Measurements from ENCODE around the gene CD164L2. TPM values are rescaled to one million over a fixed set of nuclear protein-coding genes. Genes with fewer than 3 reads are reported as not detected.
"Not testable (repeated sequence)": the region's sequence is repeated elsewhere in the genome, so short reads cannot be mapped to it uniquely, and the experiment has no call there.

CD164L2 gene
- total RNA-seq, 5 donors from 2014 or later (not counting 1 experiment from before 2014, with no cell fraction given), result not detected

DNA sequence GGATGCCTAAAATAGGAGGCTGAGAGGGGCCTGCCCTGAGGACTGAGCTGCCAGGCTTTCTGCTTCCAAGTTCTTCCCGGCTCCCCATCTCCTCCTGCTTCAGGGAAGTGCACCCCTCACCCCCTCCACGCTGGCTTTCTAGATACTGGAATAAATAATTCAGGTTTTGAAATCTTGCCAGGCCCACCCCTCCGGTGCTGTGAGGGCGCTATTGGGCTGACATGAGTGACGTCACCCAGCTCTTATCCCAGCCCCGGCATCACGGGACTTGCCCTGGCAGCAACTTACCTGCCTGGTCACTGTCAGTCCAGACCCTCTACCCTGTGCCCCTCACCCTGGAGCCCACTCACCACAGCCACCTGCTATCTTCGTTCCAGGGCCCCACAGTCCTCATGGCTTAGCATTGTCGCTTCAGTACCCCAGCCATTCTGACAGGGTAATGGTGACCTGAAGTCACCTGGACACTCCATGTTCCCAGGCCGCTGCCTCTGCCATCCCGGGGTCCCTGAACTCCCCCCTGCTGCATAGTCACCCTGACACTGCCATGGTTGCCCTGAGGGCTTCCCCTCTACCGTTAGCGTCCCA, 8.5 kb upstream of the CD164L2 start:
- Histone ChIP-seq H3K27ac (ENCODE audit: low read length) (no peak overlapping the region), H3K36me3 (ENCODE audit: control insufficient read depth in 2 of 2, extremely low read depth in 1 of 2, insufficient read depth in 1 of 2, low read length in 1 of 2) (no peaks in the 10 kb centered on the region), H3K27me3 (replicated peaks in 1 of 2; ENCODE audit: control insufficient read depth in 2 of 2, extremely low read depth in 1 of 2, insufficient read depth in 2 of 2, low read length in 1 of 2) (peaks cover 0 to 22% of the 10 kb centered on the region in 2 experiments), H3K4me3 (ENCODE audit: control insufficient read depth in 1 of 2, extremely low read depth in 1 of 2, low read length in 1 of 2) (peak overlapping the region in 1 of 2 donors; percentile 34), H3K9me3 (no peaks in the 10 kb centered on the region), H3K4me1 (ENCODE audit: control insufficient read depth in 1 of 2, extremely low read depth in 1 of 2, insufficient read depth in 2 of 2, low read length in 2 of 2) (peaks cover 5 to 30% of the 10 kb centered on the region in 2 experiments)
- H3K27ac Mint-ChIP-seq, result no peak overlapping the region
- POLR2A ChIA-PET, result no interaction called here
- ATAC-seq (replicated peaks in 1 of 4), result no peak
- peaks cover 11 to 26% (median 24%) of the 10 kb centered on the region in 3 donors for H3K4me1 Mint-ChIP-seq
- H3K27me3 Mint-ChIP-seq, result peaks cover 0 to 3% of the 10 kb centered on the region in 2 donors
- H3K36me3 Mint-ChIP-seq, result no peaks in the 10 kb centered on the region
- CTCF ChIA-PET, result interaction anchor here (0.7 to 2.3 kb wide), 10 partner anchors 14 to 1514 kb away, joined by 3 to 9 read pairs (median 4); no protein-coding TSS in a partner anchor
- H3K9me3 Mint-ChIP-seq, result no peaks in the 10 kb centered on the region
- DNase-seq, result peak in 8 of 35 experiments; percentile 16 to 56 (median 25)
- peak overlapping the region; percentile 69 to 95 (median 76) for H3K4me3 Mint-ChIP-seq
- 24% methylated on average over 11 of the region's 13 CpGs for WGBS (ENCODE audit: insufficient coverage)

- H3K36me3 ChIP-seq (ENCODE audit: control insufficient read depth in 2 of 2, extremely low read depth in 1 of 2, insufficient read depth in 1 of 2, low read length in 1 of 2), result no peaks in the 10 kb centered on the region
- H3K27ac ChIP-seq (ENCODE audit: low read length), result no peak overlapping the region
- Mint-ChIP-seq H3K27ac (peak overlapping the region in 1 of 2 donors; percentile 20), H3K27me3 (peaks cover 0 to 3% of the 10 kb centered on the region in 2 donors), H3K36me3 (no peaks in the 10 kb centered on the region), H3K9me3 (no peaks in the 10 kb centered on the region), H3K4me3 (no peak overlapping the region), H3K4me1 (peaks cover 11 to 18% (median 16%) of the 10 kb centered on the region in 3 donors)
- POLR2A ChIA-PET, result no interaction called here
- H3K4me3 ChIP-seq (ENCODE audit: control insufficient read depth in 1 of 2, extremely low read depth in 1 of 2, low read length in 1 of 2), result no peak overlapping the region
- 100% methylated on average over 1 of the region's 5 CpGs for WGBS (ENCODE audit: insufficient coverage)
- H3K4me1 ChIP-seq (ENCODE audit: control insufficient read depth in 1 of 2, extremely low read depth in 1 of 2, insufficient read depth in 2 of 2, low read length in 2 of 2), result peaks cover 5 to 18% of the 10 kb centered on the region in 2 experiments
- H3K27me3 ChIP-seq (replicated peaks in 1 of 2; ENCODE audit: control insufficient read depth in 2 of 2, extremely low read depth in 1 of 2, insufficient read depth in 2 of 2, low read length in 1 of 2), result peaks cover 0 to 23% of the 10 kb centered on the region in 2 experiments
- peak in 33 of 35 experiments; percentile 31 to 85 (median 67) for DNase-seq
- no peaks in the 10 kb centered on the region for H3K9me3 ChIP-seq
- CTCF ChIA-PET, result interaction anchor here (0.7 to 2.6 kb wide), 13 partner anchors 8 to 344 kb away, joined by 3 to 16 read pairs (median 4); no protein-coding TSS in a partner anchor
- ATAC-seq (replicated peaks in 1 of 4), result peak in 2 of 4 experiments; percentile 16 to 18
Observed at GRCh38 chr1:27388337-27389005, 5.3 kb upstream of the CD164L2 start.

GRCh38 chr1:27384797-27385196, 1.7 kb upstream of the CD164L2 start:
- H3K4me1 Mint-ChIP-seq; H3K27ac Mint-ChIP-seq; DNase-seq; ATAC-seq (replicated peaks in 1 of 4); H3K36me3 Mint-ChIP-seq; H3K4me3 Mint-ChIP-seq; H3K4me3 ChIP-seq (ENCODE audit: control insufficient read depth in 1 of 2, extremely low read depth in 1 of 2, low read length in 1 of 2); H3K4me1 ChIP-seq (ENCODE audit: control insufficient read depth in 1 of 2, extremely low read depth in 1 of 2, insufficient read depth in 2 of 2, low read length in 2 of 2); H3K27ac ChIP-seq (ENCODE audit: low read length); H3K9me3 ChIP-seq; H3K9me3 Mint-ChIP-seq; H3K27me3 Mint-ChIP-seq; H3K36me3 ChIP-seq (ENCODE audit: control insufficient read depth in 2 of 2, extremely low read depth in 1 of 2, insufficient read depth in 1 of 2, low read length in 1 of 2): not testable (repeated sequence)
- ChIA-PET POLR2A (interaction anchor here in 1 of 2 donors (0.6 kb wide), 1 partner anchor 92 kb away, joined by 7 read pairs; no protein-coding TSS in a partner anchor), CTCF (interaction anchor here (0.7 to 0.8 kb wide), 2 partner anchors 14 to 71 kb away, joined by 3 to 4 read pairs; no protein-coding TSS in a partner anchor)
- no CpG with 5 or more reads among the region's 3 CpGs for WGBS (ENCODE audit: insufficient coverage)
- peaks cover 0 to 16% of the 10 kb centered on the region in 2 experiments for H3K27me3 ChIP-seq (replicated peaks in 1 of 2; ENCODE audit: control insufficient read depth in 2 of 2, extremely low read depth in 1 of 2, insufficient read depth in 2 of 2, low read length in 1 of 2)

GRCh38 chr1:27383661-27384060, 528 bp upstream of the CD164L2 start:
- ATAC-seq (replicated peaks in 1 of 4) (no peak), DNase-seq (no peak)
- H3K27me3 ChIP-seq (replicated peaks in 1 of 2; ENCODE audit: control insufficient read depth in 2 of 2, extremely low read depth in 1 of 2, insufficient read depth in 2 of 2, low read length in 1 of 2), result peaks cover 0 to 16% of the 10 kb centered on the region in 2 experiments
- no peaks in the 10 kb centered on the region for H3K9me3 ChIP-seq
- ChIA-PET POLR2A (interaction anchor here in 1 of 2 donors (0.6 kb wide), 1 partner anchor 150 kb away, joined by 3 read pairs; no protein-coding TSS in a partner anchor), CTCF (interaction anchor here (0.7 to 1.0 kb wide), 2 partner anchors 26 to 87 kb away, joined by 3 read pairs; no protein-coding TSS in a partner anchor)
- H3K4me3 ChIP-seq (ENCODE audit: control insufficient read depth in 1 of 2, extremely low read depth in 1 of 2, low read length in 1 of 2), result no peak overlapping the region
- no peak overlapping the region for H3K4me3 Mint-ChIP-seq
- peaks cover 0 to 2% of the 10 kb centered on the region in 2 experiments for H3K4me1 ChIP-seq (ENCODE audit: control insufficient read depth in 1 of 2, extremely low read depth in 1 of 2, insufficient read depth in 2 of 2, low read length in 2 of 2)
- no peaks in the 10 kb centered on the region for H3K9me3 Mint-ChIP-seq
- H3K36me3 ChIP-seq (ENCODE audit: control insufficient read depth in 2 of 2, extremely low read depth in 1 of 2, insufficient read depth in 1 of 2, low read length in 1 of 2), result no peaks in the 10 kb centered on the region
- no peaks in the 10 kb centered on the region for H3K27me3 Mint-ChIP-seq
- WGBS (ENCODE audit: insufficient coverage), result 91% methylated on average over 13 of the region's 13 CpGs
- H3K36me3 Mint-ChIP-seq, result no peaks in the 10 kb centered on the region
- peaks cover 0 to 8% (median 3%) of the 10 kb centered on the region in 3 donors for H3K4me1 Mint-ChIP-seq
- H3K27ac ChIP-seq (ENCODE audit: low read length), result no peak overlapping the region
- H3K27ac Mint-ChIP-seq, result no peak overlapping the region

GRCh38 chr1:27381969-27382762, 967 bp downstream of the CD164L2 start:
- no peaks in the 10 kb centered on the region for H3K27me3 Mint-ChIP-seq
- peaks cover 0 to 2% of the 10 kb centered on the region in 2 experiments for H3K4me1 ChIP-seq (ENCODE audit: control insufficient read depth in 1 of 2, extremely low read depth in 1 of 2, insufficient read depth in 2 of 2, low read length in 2 of 2)
- no peak overlapping the region for H3K27ac Mint-ChIP-seq
- DNase-seq (no peak), ATAC-seq (replicated peaks in 1 of 4) (no peak)
- no peaks in the 10 kb centered on the region for H3K9me3 Mint-ChIP-seq
- peaks cover 0 to 16% of the 10 kb centered on the region in 2 experiments for H3K27me3 ChIP-seq (replicated peaks in 1 of 2; ENCODE audit: control insufficient read depth in 2 of 2, extremely low read depth in 1 of 2, insufficient read depth in 2 of 2, low read length in 1 of 2)
- 74% methylated on average over 3 of the region's 18 CpGs for WGBS (ENCODE audit: insufficient coverage)
- H3K36me3 ChIP-seq (ENCODE audit: control insufficient read depth in 2 of 2, extremely low read depth in 1 of 2, insufficient read depth in 1 of 2, low read length in 1 of 2), result no peaks in the 10 kb centered on the region
- peaks cover 0 to 7% (median 0%) of the 10 kb centered on the region in 3 donors for H3K4me1 Mint-ChIP-seq
- CTCF ChIA-PET, result interaction anchor here (0.7 to 1.4 kb wide), 2 partner anchors 75 to 80 kb away, joined by 4 read pairs; no protein-coding TSS in a partner anchor
- POLR2A ChIA-PET, result no interaction called here
- H3K4me3 ChIP-seq (ENCODE audit: control insufficient read depth in 1 of 2, extremely low read depth in 1 of 2, low read length in 1 of 2), result no peak overlapping the region
- H3K36me3 Mint-ChIP-seq, result no peaks in the 10 kb centered on the region
- H3K9me3 ChIP-seq, result no peaks in the 10 kb centered on the region
- H3K27ac ChIP-seq (ENCODE audit: low read length), result no peak overlapping the region
- no peak overlapping the region for H3K4me3 Mint-ChIP-seq

Measured in T-cell (primary cell).